ENCODE data around the gene SLC31A1. TPM values are rescaled to one million over a fixed set of nuclear protein-coding genes. Genes with fewer than 3 reads are reported as not detected.

SLC31A1 gene
- total RNA-seq, 1 donor, result 45.2 TPM

GRCh38 chr9:113298311-113298710 is 77.0 kb downstream of the SLC31A1 start:
- Histone ChIP-seq H3K27me3 (ENCODE audit: insufficient read depth, low read length) (peaks cover 18% of the 10 kb centered on the region), H3K4me2 (ENCODE audit: insufficient read depth, low read length) (no peak overlapping the region), H3K4me3 (ENCODE audit: insufficient read depth, low read length) (no peak overlapping the region), H3K4me1 (ENCODE audit: insufficient read depth, low read length) (no peaks in the 10 kb centered on the region), H3K27ac (ENCODE audit: low read depth, low read length) (no peak overlapping the region), H3K9me3 (ENCODE audit: low read depth, low read length) (no peaks in the 10 kb centered on the region), H4K20me1 (ENCODE audit: insufficient read depth, low read length) (no peaks in the 10 kb centered on the region), H3K36me3 (ENCODE audit: insufficient read depth, low read length) (peaks cover 1% of the 10 kb centered on the region), H3K79me2 (ENCODE audit: insufficient read depth, low read length) (no peaks in the 10 kb centered on the region), H2AFZ (ENCODE audit: low read length) (no peak overlapping the region)
- no peak for TF ChIP-seq CTCF (IDR thresholded peaks at IDR 0.05; ENCODE audit: extremely low read depth, low read depth, low read length)
- DNase-seq (ENCODE audit: insufficient read length, low spot score, missing footprints), result no peak

- Histone ChIP-seq H3K4me3 (ENCODE audit: insufficient read depth, low read length) (no peak overlapping the region), H3K27me3 (ENCODE audit: insufficient read depth, low read length) (peaks cover 18% of the 10 kb centered on the region), H3K4me1 (ENCODE audit: insufficient read depth, low read length) (no peaks in the 10 kb centered on the region), H3K4me2 (ENCODE audit: insufficient read depth, low read length) (no peak overlapping the region), H3K27ac (ENCODE audit: low read depth, low read length) (no peak overlapping the region), H3K36me3 (ENCODE audit: insufficient read depth, low read length) (no peaks in the 10 kb centered on the region), H3K79me2 (ENCODE audit: insufficient read depth, low read length) (no peaks in the 10 kb centered on the region), H3K9me3 (ENCODE audit: low read depth, low read length) (no peaks in the 10 kb centered on the region), H2AFZ (ENCODE audit: low read length) (no peak overlapping the region), H4K20me1 (ENCODE audit: insufficient read depth, low read length) (no peaks in the 10 kb centered on the region)
- DNase-seq (ENCODE audit: insufficient read length, low spot score, missing footprints), result no peak
- TF ChIP-seq CTCF (IDR thresholded peaks at IDR 0.05; ENCODE audit: extremely low read depth, low read depth, low read length), result no peak
These were observed 77.8 kb downstream of the SLC31A1 start for GRCh38 chr9:113298924-113299770.

- Histone ChIP-seq H3K9me3 (ENCODE audit: low read depth, low read length) (no peaks in the 10 kb centered on the region), H3K4me3 (ENCODE audit: insufficient read depth, low read length) (no peak overlapping the region), H3K27ac (ENCODE audit: low read depth, low read length) (no peak overlapping the region), H3K79me2 (ENCODE audit: insufficient read depth, low read length) (no peaks in the 10 kb centered on the region), H2AFZ (ENCODE audit: low read length) (no peak overlapping the region), H4K20me1 (ENCODE audit: insufficient read depth, low read length) (no peaks in the 10 kb centered on the region), H3K4me2 (ENCODE audit: insufficient read depth, low read length) (no peak overlapping the region), H3K27me3 (ENCODE audit: insufficient read depth, low read length) (peaks cover 18% of the 10 kb centered on the region), H3K36me3 (ENCODE audit: insufficient read depth, low read length) (no peaks in the 10 kb centered on the region), H3K4me1 (ENCODE audit: insufficient read depth, low read length) (no peaks in the 10 kb centered on the region)
- DNase-seq (ENCODE audit: insufficient read length, low spot score, missing footprints), result no peak
- TF ChIP-seq CTCF (IDR thresholded peaks at IDR 0.05; ENCODE audit: extremely low read depth, low read depth, low read length), result no peak
These were observed 78.5 kb downstream of the SLC31A1 start for GRCh38 chr9:113299800-113300292.

GRCh38 chr9:113301548-113301947 is 80.2 kb downstream of the SLC31A1 start:
- Histone ChIP-seq H3K4me1 (ENCODE audit: insufficient read depth, low read length) (no peaks in the 10 kb centered on the region), H3K27me3 (ENCODE audit: insufficient read depth, low read length) (peaks cover 18% of the 10 kb centered on the region), H2AFZ (ENCODE audit: low read length) (no peak overlapping the region), H4K20me1 (ENCODE audit: insufficient read depth, low read length) (no peaks in the 10 kb centered on the region), H3K36me3 (ENCODE audit: insufficient read depth, low read length) (no peaks in the 10 kb centered on the region), H3K4me3 (ENCODE audit: insufficient read depth, low read length) (no peak overlapping the region), H3K27ac (ENCODE audit: low read depth, low read length) (no peak overlapping the region), H3K79me2 (ENCODE audit: insufficient read depth, low read length) (no peaks in the 10 kb centered on the region), H3K9me3 (ENCODE audit: low read depth, low read length) (no peaks in the 10 kb centered on the region), H3K4me2 (ENCODE audit: insufficient read depth, low read length) (no peak overlapping the region)
- TF ChIP-seq CTCF (IDR thresholded peaks at IDR 0.05; ENCODE audit: extremely low read depth, low read depth, low read length), result no peak
- DNase-seq (ENCODE audit: insufficient read length, low spot score, missing footprints), result no peak

Data from osteoblast (primary cell).